PFSK-1 (cell line): ENCODE measurements around the gene PTX3.

Experiments
- FOXP2 ChIP-seq: optimal IDR thresholded peaks from 2 replicates; pipeline ENCODE3; 2011; ENCODE audit warnings: borderline replicate concordance, control low read depth, inconsistent platforms; ENCODE audit not compliant: insufficient read depth; ENCODE audit errors: extremely low read length, extremely low read depth
- POLR2AphosphoS5 ChIP-seq: IDR thresholded peaks from 2 replicates; pipeline ENCODE4 v1.6.1; 2012; ENCODE audit warnings: low read depth, mild to moderate bottlenecking, control low read depth, low read length, moderate library complexity
- REST ChIP-seq, 2 experiments: IDR thresholded peaks; 2 replicates each; pipeline versions ENCODE4 v1.6.1 to v1.8.0; 2011 to 2012; ENCODE audit warnings: low read depth in 2 of 2, low read length in 2 of 2, control low read depth in 1 of 2, inconsistent platforms in 1 of 2, mild to moderate bottlenecking in 1 of 2, moderate library complexity in 1 of 2; ENCODE audit not compliant: insufficient read depth in 1 of 2
- SIN3A ChIP-seq: IDR thresholded peaks from 2 replicates; pipeline ENCODE4 v1.6.1; 2012; ENCODE audit warnings: mild to moderate bottlenecking, low read length, moderate library complexity, borderline replicate concordance; ENCODE audit not compliant: insufficient read depth
- TAF1 ChIP-seq: IDR thresholded peaks from 2 replicates; pipeline ENCODE4 v1.6.1; 2012; ENCODE audit warnings: low read length, control low read depth, borderline replicate concordance; ENCODE audit not compliant: insufficient read depth

The PTX3 gene

GRCh38 chr3:157393113-157393512 is 43.5 kb upstream of the PTX3 start:
- TF ChIP-seq FOXP2 (no peak), TAF1 (no peak), SIN3A (no peak), POLR2AphosphoS5 (no peak), REST (IDR thresholded peaks at IDR 0.05; ENCODE audit: insufficient read depth in 1 of 2, low read depth in 2 of 2, low read length in 2 of 2) (no peak)

GRCh38 chr3:157394411-157394810 is 42.2 kb upstream of the PTX3 start:
- TF ChIP-seq FOXP2 (no peak), REST (IDR thresholded peaks at IDR 0.05; ENCODE audit: insufficient read depth in 1 of 2, low read depth in 2 of 2, low read length in 2 of 2) (no peak), TAF1 (no peak), POLR2AphosphoS5 (no peak), SIN3A (no peak)

- TF ChIP-seq REST (IDR thresholded peaks at IDR 0.05; ENCODE audit: insufficient read depth in 1 of 2, low read depth in 2 of 2, low read length in 2 of 2) (no peak), TAF1 (no peak), SIN3A (no peak), POLR2AphosphoS5 (no peak), FOXP2 (no peak)
Observed at GRCh38 chr3:157398598-157398997, 38.1 kb upstream of the PTX3 start.

GRCh38 chr3:157404381-157404780 is 32.3 kb upstream of the PTX3 start:
- TF ChIP-seq TAF1 (no peak), POLR2AphosphoS5 (no peak), REST (IDR thresholded peaks at IDR 0.05; ENCODE audit: insufficient read depth in 1 of 2, low read depth in 2 of 2, low read length in 2 of 2) (no peak), SIN3A (no peak), FOXP2 (no peak)

- no peak for TF ChIP-seq POLR2AphosphoS5
Observed at GRCh38 chr3:157405457-157405856, 31.2 kb upstream of the PTX3 start.

GRCh38 chr3:157406394-157406793 is 30.3 kb upstream of the PTX3 start:
- no peak for TF ChIP-seq SIN3A
- no peak for TF ChIP-seq FOXP2
- TF ChIP-seq TAF1: no peak
- TF ChIP-seq POLR2AphosphoS5: no peak
- no peak for TF ChIP-seq REST (IDR thresholded peaks at IDR 0.05; ENCODE audit: insufficient read depth in 1 of 2, low read depth in 2 of 2, low read length in 2 of 2)
